GM06990 (cell line): ENCODE results near the gene IL27RA.
"Not testable (repeated sequence)": the region's sequence is repeated elsewhere in the genome, so short reads cannot be mapped to it uniquely, and the experiment has no call there.

Experiments
- DNase-seq: peaks from one replicate; pipeline ENCODE4 v3.0.0-alpha.2; 2011; ENCODE audit not compliant: insufficient read length; ENCODE audit errors: extremely low read depth
- H3K27me3 ChIP-seq: replicated peaks from 2 replicates; pipeline ENCODE4 v1.6.0; 2011; ENCODE audit warnings: low read length; ENCODE audit not compliant: control insufficient read depth, insufficient read depth
- H3K36me3 ChIP-seq: 2 replicates; pipeline ENCODE4 v1.5.1; 2011; ENCODE audit warnings: low read length; ENCODE audit not compliant: control insufficient read depth, insufficient read depth
- H3K4me3 ChIP-seq: replicated peaks from 2 replicates; pipeline ENCODE4 v1.5.1; 2011; ENCODE audit warnings: low read depth, mild to moderate bottlenecking, control low read depth, low read length
- TF ChIP-seq, protein P1 (sequence below): IDR thresholded peaks from 2 replicates; pipeline ENCODE4 v1.5.1; 2011; ENCODE audit warnings: low read length, control low read depth, mild to moderate bottlenecking, inconsistent platforms; ENCODE audit not compliant: insufficient read depth, poor library complexity, severe bottlenecking

Gene IL27RA

DNA sequence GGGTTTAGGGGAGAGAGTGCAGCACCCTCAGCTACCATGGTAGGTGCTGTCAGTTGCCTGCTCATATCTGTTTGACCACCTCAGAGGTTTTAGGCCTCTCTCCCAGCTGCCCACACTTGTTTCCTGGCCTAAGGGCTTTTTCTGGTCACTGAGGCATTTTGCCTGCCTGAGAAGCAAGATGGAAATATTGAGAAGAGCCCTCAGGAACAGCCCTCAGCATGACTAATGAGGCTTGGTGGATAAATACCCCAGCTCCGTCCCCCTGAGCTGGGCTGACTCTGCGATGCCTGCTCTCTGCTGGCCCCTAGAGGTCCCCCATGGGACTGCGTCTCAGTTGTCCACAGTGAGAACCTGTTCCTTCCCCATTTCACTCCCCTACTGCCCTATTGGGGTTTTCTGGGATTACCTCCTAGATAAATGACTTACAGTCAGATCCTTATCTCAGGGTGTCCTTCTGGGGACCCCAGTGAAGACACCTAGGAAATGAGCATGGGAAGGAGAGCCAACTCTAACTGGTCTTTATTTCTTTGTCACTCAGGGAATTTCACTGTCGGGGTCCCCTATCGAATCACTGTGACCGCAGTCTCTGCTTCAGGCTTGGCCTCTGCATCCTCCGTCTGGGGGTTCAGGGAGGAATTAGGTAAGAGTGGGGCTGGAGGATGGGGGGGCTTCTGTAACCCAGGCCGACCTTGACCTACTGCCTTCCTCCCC lies 17.0 kb downstream of the IL27RA start:
- DNase-seq = no peak

GRCh38 chr19:14050512-14050911 lies 18.9 kb downstream of the IL27RA start:
- DNase-seq = no peak
- TF ChIP-seq, protein P1, sequence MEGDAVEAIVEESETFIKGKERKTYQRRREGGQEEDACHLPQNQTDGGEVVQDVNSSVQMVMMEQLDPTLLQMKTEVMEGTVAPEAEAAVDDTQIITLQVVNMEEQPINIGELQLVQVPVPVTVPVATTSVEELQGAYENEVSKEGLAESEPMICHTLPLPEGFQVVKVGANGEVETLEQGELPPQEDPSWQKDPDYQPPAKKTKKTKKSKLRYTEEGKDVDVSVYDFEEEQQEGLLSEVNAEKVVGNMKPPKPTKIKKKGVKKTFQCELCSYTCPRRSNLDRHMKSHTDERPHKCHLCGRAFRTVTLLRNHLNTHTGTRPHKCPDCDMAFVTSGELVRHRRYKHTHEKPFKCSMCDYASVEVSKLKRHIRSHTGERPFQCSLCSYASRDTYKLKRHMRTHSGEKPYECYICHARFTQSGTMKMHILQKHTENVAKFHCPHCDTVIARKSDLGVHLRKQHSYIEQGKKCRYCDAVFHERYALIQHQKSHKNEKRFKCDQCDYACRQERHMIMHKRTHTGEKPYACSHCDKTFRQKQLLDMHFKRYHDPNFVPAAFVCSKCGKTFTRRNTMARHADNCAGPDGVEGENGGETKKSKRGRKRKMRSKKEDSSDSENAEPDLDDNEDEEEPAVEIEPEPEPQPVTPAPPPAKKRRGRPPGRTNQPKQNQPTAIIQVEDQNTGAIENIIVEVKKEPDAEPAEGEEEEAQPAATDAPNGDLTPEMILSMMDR = no peak
- Histone ChIP-seq H3K4me3 (no peak overlapping the region), H3K27me3 (no peaks in the 10 kb centered on the region), H3K36me3 (peaks cover 26% of the 10 kb centered on the region)

More for the DNA sequence above, 17.0 kb downstream of the IL27RA start:
- TF ChIP-seq, protein P1 = peak; percentile 95
- H3K4me3 ChIP-seq = no peak overlapping the region
- H3K27me3 ChIP-seq = no peaks in the 10 kb centered on the region
- H3K36me3 ChIP-seq = peaks cover 26% of the 10 kb centered on the region

- DNase-seq, H3K27me3 ChIP-seq, H3K4me3 ChIP-seq: not testable (repeated sequence)
- peaks cover 24% of the 10 kb centered on the region for H3K36me3 ChIP-seq
These were observed 19.4 kb downstream of the IL27RA start for GRCh38 chr19:14050961-14051360.

DNA sequence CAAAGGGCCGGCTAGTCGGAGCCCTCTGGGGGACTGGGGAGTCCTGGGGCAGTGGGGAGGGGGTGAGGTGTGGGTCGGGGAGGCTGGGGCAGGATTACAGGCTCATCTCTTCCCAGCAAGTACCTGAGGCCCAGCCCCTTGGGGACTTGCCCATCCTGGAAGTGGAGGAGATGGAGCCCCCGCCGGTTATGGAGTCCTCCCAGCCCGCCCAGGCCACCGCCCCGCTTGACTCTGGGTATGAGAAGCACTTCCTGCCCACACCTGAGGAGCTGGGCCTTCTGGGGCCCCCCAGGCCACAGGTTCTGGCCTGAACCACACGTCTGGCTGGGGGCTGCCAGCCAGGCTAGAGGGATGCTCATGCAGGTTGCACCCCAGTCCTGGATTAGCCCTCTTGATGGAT lies 20.4 kb downstream of the IL27RA start:
- TF ChIP-seq, protein P1 = no peak
- Histone ChIP-seq H3K4me3 (no peak overlapping the region), H3K36me3 (peaks cover 21% of the 10 kb centered on the region), H3K27me3 (no peaks in the 10 kb centered on the region; the same call in 1 of the 2 replicates)
- no peak for DNase-seq

DNA sequence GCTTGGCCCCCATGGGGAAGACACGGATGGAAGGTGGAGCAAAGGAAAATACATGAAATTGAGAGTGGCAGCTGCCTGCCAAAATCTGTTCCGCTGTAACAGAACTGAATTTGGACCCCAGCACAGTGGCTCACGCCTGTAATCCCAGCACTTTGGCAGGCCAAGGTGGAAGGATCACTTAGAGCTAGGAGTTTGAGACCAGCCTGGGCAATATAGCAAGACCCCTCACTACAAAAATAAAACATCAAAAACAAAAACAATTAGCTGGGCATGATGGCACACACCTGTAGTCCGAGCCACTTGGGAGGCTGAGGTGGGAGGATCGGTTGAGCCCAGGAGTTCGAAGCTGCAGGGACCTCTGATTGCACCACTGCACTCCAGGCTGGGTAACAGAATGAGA lies 20.9 kb downstream of the IL27RA start:
- no peak for DNase-seq
- TF ChIP-seq, protein P1 = no peak
- Histone ChIP-seq H3K27me3 (no peaks in the 10 kb centered on the region; the same call in 1 of the 2 replicates), H3K4me3 (no peak overlapping the region), H3K36me3 (peaks cover 21% of the 10 kb centered on the region)

GRCh38 chr19:14053032-14053431 lies 21.5 kb downstream of the IL27RA start:
- no peak overlapping the region for H3K4me3 ChIP-seq
- no peaks in the 10 kb centered on the region; the same call in 1 of the 2 replicates for H3K27me3 ChIP-seq
- TF ChIP-seq, protein P1 = no peak
- peaks cover 21% of the 10 kb centered on the region for H3K36me3 ChIP-seq
- DNase-seq = no peak
